Measurements from ENCODE around the gene GCAT.
A peak's percentile ranks its signal among the peaks of the same experiment; 100 is the strongest.

Gene GCAT

DNA sequence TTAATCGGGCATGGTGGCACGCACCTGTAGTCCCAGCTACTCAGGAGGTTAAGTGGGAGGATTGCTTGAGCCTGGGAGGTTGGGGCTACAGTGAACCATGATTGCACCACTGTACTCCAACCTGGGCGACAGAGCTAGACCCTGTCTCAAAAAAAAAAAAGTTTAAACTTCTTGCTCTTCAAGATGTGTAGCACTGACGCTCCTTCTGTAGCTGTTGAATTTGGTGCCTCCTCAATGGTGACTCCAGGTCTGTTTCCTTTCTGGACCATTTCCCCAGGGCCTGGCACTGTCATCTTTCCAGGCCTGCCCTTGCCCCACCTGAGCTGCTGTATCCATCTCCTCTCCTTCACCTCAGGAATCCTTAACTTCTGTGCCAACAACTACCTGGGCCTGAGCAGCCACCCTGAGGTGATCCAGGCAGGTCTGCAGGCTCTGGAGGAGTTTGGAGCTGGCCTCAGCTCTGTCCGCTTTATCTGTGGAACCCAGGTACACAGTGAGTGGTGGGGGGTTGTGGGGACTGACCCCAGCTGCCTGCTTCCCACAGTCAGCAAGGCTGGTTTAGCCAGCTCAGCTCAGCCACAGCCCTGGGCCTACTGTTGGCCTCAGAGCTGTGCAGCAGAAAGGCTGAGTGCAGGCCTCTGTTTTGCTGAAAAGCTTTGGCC lies 2.1 kb downstream of the GCAT start:
- no peak for DNase-seq (ENCODE audit: low spot score)

DNA sequence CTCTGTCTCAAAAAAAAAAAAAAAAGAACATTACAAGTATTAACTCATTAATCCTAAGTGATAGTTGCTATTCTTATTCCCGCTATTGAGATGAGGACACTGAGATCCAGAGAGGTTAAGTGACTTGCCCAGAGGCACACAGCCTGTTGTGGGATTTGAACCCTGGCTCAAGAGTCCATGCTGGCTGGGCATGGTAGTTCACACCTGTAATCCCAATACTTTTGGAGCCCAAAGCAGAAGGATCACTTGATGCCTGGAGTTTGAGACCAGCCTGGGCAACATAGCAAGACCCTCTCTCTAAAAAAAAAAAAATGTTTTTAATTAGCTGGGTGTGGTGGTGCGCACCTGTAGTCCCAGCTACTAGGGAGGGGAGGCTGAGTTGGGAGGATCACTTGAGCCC lies 4.1 kb downstream of the GCAT start:
- DNase-seq (ENCODE audit: low spot score), result no peak

DNA sequence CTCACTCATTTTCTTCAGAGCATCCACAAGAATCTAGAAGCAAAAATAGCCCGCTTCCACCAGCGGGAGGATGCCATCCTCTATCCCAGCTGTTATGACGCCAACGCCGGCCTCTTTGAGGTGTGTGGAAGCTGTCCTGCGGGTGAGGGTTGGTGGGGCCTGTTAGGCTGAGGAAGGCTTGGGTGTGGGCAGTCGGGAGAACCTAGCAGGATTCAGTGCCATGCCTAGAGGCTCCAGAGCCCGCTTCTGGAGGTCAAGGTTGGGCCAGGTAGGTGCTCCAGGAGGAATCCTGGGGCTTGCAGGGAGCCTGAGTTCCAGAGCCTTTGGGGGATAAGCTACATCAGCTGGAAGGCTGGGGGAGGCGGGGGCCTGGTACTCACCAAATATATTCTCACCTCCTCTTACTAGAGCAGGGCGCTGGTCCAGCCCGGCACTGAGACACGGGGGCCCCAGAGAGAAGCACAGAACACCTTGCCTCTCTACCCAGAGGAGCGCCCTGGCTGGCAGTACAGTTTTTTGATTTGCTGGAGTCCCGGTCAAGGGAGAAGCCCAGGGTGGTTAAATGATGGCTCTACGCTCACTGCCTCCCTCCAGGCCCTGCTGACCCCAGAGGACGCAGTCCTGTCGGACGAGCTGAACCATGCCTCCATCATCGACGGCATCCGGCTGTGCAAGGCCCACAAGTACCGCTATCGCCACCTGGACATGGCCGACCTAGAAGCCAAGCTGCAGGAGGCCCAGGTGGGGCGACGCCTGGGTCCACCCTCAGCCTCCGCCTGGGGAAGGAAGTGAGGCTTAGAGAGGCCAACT lies 5.3 kb downstream of the GCAT start:
- DNase-seq (ENCODE audit: low spot score), result no peak

DNA sequence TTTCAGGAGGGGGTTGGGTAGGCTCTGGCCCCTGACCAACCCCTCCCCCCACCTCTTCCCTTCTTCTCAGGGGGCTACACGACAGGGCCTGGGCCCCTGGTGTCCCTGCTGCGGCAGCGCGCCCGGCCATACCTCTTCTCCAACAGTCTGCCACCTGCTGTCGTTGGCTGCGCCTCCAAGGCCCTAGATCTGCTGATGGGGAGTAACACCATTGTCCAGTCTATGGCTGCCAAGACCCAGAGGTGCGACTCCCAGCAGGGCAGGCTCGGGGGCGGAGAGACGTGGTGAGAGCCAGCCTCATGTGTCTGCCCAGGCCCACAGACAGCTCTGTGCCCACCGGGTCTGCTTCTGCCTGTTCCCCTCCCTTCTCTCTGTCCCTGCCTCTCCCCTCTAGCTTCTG lies 7.9 kb downstream of the GCAT start:
- no peak for DNase-seq (ENCODE audit: low spot score)

DNA sequence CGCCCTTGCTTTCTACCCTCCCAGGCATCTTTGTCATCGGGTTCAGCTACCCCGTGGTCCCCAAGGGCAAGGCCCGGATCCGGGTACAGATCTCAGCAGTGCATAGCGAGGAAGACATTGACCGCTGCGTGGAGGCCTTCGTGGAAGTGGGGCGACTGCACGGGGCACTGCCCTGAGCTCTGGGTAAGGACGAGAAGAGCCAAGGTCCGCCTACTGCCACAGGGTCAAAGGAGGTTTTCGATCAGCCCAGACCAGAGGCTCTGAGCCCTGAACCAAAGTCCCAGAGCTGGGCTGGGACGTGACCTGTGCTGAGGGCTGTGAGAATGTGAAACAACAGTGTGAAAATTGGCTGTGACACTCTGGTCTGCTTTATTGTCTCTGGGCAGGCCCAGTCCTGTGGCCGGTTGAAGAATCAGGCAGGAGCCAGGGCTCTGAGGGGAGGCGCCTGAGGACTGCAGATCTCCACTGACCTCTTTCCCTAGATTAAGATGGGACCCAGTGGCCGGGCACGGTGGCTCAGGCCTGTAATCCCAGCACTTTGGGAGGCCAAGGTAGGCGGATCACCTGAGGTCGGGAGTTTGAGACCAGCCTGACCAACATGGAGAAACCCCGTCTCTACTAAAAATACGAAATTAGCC lies 8.9 kb downstream of the GCAT start:
- no peak for DNase-seq (ENCODE audit: low spot score)

DNA sequence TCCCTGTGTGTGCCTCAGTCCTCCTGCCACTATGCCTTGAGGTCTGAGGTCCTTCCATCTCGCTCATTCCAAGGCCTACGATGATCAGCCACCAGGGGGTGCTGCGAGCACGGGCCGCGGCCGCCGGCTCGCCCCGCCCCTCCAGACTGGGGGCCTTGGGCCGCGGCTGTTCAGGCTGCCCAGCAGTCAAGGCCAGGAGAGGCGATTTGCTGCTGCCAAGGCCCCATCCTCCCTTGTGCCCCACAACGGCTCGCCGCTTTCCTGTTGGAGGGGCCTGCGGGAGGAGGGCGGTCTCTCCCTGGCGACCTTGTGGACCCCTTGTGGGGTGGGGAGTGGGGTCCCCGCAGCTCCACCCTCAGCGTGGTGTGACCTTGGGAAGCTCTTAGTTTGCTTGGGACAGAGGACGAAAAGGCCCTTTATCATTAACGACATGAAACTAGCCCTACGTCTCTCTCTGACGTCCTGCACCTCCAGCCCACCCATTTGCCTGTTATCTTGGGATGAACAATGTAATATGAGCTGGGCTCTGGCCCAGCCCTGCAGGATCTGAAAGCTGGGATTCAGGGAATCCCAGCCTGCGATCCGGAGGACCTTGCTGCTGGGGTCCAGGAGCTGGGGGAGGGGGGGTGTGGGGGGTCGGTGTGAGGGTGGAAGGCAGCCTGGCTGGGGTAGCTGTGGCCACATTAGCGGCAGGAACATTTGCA lies 10.1 kb downstream of the GCAT start:
- DNase-seq (ENCODE audit: low spot score), result peak; percentile 81

DNA sequence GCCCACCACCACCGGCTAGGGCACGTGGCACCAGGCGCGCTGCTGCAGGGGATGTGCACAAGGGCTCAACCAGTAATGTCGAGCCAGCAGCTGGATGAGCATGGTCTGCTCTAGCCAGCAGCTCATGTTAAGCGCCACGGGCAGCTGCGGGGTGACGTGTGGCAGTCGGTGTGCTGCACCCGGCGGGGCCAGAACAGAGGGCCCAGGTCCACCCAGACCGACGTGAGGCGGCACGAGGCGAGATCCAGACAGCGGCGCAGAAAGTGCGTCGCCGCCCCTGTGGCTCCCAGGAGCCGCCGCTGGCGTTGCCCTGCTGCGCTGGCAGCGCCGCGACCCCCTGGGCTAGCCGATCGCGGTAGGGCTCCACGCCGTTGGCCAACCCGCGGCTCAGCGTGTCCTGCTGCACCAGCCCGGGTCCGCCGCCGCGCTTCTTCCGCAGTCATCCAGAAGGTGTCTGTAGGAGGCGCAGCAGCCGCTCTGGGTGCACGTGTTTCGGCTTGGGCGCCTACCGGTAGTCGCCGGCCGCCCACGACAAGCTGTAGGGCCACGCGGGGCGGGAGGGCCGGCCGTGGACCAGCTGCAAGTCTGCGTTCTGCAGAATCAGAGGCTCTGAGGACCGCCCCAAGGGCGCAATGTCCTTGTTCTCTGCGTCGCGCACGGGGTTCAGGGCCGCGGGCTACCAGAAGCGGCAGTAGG lies 10.8 kb downstream of the GCAT start:
- DNase-seq (ENCODE audit: low spot score), result no peak

DNA sequence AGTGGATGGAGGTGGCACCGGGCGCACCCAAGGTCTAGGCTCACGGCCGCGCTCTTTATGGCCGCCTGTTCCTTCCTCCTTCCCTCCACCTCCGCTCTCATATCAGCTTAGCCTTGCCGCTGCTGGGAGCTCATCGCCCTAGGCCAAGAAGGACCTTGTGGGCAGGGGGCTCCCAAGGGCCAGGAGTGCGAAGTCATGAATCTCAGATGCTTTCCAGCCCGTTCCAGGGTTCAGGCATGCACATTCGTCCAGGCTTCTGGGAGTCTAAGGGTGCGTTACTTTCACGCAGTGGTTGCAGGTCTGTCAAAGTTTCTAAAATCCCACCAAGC lies 11.3 kb downstream of the GCAT start:
- DNase-seq (ENCODE audit: low spot score), result no peak

DNA sequence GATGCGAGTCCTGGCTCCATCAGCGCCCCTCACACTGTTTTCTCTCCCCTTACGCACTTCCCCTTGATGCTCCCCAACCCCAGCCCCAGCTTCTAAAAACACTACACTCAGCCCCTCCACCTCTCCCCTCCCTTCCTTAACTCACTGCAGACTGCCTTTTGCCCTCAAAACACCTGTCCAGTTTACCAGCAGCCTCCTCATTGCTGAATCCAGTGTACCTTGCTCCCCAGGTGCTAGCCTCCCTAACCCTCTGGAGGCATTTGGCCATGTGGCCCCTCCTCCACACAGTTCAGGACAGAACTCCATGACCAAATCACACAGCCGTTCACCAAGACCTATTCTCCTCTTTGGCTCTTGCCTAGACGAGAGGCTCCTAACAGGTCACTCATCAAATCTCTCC lies 12.6 kb downstream of the GCAT start:
- no peak for DNase-seq (ENCODE audit: low spot score)

DNA sequence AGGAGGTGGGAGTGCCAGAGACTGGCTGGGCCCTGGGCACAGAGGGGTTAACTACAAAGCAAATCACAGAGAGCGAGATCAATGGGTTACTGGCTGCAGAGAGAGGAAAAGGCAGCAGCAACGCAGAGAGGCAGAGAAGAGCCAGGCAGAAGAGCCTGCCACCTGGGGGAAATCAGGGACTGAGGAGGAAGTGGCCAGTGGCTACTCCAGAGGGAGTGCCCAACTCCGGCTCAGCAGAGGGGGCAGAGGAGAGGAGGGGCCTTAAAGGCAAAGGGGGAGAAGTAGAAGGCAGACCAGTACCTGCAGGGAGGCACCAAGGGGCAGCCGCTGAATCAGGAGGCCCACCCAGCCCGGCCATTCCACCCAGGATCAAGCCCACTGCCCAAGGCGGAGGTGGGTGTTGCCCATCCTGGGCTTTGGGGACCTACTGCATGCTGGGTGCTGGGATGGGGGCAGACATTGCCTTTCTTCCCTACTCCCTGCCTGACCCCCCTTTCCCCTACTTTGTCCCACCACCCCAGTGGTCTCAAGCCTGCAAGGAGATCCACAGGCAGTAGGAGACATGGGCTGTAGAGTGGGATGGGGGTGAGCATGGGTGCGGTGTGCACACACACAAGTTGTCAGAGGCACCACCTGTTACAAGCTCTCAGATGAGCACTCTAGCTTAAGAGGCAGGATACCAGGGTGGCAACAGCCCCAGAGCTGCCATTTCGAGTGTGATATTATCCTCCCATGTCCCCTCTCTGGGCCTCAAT lies 14.5 kb downstream of the GCAT start:
- DNase-seq (ENCODE audit: low spot score), result no peak

DNA sequence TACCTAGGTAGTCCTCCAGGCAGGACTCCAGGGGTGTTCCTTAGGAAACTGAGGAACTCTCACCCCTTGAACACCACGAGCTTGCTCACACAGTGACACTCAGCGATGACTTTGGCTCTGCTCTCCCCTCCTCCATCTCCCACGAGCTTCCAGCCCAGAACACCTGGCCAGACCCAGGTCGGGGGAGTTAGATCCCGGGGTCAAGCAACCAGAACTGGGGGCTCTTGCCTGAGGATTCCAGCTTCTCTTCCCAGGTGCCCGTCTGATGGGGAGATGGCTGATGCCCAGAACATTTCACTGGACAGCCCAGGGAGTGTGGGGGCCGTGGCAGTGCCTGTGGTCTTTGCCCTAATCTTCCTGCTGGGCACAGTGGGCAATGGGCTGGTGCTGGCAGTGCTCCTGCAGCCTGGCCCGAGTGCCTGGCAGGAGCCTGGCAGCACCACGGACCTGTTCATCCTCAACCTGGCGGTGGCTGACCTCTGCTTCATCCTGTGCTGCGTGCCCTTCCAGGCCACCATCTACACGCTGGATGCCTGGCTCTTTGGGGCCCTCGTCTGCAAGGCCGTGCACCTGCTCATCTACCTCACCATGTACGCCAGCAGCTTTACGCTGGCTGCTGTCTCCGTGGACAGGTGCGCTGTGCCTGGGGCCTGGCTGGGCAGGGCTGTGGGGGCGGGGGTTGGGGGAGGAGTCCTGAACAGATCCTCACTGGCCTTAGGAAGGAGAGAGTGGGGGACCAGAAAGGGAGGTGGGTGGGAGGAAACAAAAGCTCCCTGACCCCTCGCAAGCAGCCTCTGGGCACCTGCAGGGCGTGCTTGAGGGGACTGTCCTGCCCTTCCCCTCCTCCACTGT lies 15.6 kb downstream of the GCAT start, which contains the start of gene GALR3:
Gene GALR3 (plus strand): TSS at position 249 of the 852 bp plus-strand sequence. CDS start 25 bp downstream, at position 274.
- DNase-seq (ENCODE audit: low spot score), result no peak

DNA sequence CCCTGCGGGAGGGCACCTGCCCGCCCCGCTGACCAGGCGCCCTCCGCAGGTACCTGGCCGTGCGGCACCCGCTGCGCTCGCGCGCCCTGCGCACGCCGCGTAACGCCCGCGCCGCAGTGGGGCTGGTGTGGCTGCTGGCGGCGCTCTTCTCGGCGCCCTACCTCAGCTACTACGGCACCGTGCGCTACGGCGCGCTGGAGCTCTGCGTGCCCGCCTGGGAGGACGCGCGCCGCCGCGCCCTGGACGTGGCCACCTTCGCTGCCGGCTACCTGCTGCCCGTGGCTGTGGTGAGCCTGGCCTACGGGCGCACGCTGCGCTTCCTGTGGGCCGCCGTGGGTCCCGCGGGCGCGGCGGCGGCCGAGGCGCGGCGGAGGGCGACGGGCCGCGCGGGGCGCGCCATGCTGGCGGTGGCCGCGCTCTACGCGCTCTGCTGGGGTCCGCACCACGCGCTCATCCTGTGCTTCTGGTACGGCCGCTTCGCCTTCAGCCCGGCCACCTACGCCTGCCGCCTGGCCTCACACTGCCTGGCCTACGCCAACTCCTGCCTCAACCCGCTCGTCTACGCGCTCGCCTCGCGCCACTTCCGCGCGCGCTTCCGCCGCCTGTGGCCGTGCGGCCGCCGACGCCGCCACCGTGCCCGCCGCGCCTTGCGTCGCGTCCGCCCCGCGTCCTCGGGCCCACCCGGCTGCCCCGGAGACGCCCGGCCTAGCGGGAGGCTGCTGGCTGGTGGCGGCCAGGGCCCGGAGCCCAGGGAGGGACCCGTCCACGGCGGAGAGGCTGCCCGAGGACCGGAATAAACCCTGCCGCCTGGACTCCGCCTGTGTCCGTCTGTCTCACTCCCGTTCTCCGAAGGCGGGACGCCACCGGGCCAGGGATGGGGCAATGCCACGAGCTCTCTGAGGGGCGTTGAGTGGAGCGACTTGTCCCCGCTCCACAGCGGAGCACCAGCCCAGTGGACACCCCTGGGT lies 17.2 kb downstream of the GCAT start:
- DNase-seq (ENCODE audit: low spot score), result no peak

DNA sequence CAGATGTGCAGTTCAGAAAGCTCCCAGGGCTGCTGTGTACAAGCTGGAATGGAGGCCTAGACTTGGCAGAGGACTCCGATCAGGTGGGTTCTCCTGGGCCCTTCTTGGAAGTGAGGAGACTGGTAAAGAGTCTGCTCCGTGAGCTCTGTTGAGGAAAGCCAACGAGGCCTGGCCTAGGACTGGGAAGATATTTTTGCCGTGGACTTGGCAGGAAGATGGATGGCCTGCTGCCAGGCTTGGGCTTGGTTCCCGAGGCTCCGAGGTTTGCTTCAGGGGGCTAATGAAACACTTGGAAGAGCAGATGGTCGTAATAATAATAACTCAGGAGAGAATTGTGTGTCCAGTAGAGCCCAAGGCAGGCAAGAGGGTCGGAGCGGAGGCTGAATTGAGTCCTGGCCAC lies 19.3 kb downstream of the GCAT start:
- DNase-seq (ENCODE audit: low spot score), result no peak

DNA sequence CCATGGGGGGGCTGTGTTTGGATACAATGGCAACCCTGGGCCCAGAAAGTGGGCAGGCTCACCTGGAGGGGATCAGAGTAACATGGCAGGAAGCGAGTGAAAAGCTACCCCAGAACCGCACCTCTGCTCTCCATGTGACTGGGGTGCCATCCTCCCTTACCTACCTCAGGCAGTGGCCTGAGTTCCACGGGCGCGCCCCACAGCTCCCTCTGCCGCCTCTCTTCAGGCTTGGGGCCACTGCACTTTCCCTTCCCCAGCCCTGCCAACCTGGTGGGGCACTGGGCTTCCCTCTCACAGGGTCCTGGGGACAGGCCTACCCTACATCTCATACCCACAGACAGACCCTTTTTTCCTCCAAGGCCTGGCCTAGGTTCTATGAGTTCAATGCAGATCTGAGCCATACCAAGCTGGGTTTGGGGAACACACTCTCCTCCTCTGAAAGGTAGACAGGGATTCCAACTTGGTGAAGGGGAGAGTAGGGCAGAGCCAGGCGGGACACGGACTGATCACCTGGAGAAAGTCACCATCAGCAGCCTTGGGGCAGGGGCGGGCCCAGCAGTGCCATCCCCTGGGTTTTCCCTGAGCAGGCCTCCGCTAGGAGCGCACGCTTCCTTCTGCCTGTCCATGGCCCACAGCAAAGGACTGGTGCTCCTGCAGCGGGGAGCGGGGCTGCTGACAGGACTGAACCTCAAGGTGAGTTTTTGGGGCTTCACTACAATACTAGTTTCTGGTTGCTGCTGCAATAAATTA lies 22.5 kb downstream of the GCAT start:
- no peak for DNase-seq (ENCODE audit: low spot score)

DNA sequence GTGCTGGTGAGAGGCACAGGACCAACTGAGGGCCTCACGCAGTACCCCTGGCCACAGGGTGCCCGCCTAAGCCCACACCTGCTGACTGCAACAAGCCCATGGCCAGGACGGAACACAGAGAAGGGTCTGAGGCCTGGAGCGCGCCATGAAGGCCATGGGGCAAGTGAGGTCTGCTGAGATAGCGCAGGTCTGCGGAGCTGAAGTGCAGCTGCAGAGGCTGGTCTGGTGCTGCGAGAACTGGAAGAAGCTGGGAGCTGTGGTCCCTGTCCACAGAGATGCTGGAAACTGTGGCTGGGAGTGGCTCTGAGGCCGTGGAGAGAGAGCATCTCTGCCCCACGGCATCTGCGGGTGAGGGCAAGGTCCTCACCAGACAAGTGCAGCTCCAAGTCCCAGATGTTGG lies 23.7 kb downstream of the GCAT start:
- DNase-seq (ENCODE audit: low spot score), result no peak

DNA sequence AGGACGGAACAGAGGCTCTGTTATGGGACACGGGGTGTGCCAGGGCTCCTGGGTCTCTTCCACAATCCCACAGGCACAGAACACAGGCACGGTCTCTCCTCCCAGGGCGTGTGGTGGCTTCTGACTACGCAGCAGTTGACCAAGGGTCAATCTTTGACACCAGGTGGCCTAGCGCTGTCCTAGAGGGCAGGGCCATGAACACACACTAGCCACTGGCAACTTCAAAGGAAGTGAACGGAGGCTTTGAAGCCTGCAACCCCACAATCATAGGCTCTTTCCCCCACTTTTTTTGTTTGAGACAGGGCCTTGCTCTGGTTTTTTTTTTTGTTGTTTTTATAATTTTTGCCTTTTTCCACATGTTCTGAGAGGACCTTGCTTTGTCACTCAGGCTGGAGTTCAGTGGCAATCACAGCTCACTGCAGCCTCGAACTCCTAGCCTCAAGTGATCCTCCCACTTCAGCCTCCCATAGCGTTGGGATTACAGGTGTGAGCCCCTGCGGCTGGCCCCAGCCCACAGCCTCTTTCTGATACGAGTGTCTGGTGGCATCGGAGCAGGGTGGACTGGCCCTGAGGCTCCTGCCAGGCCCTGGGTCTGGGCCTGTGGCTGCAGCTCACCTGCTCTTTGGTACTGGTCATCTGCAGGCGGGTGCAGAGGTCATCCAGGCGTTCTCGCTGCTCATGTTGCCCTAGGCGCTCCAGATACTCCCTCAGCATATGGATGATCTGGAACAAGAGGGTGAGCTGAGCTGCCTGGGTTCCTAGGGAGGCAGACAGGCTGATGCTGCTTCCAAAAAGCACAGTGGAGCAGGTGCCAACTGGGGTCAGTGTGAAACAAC lies 24.5 kb downstream of the GCAT start:
- no peak for DNase-seq (ENCODE audit: low spot score)

DNA sequence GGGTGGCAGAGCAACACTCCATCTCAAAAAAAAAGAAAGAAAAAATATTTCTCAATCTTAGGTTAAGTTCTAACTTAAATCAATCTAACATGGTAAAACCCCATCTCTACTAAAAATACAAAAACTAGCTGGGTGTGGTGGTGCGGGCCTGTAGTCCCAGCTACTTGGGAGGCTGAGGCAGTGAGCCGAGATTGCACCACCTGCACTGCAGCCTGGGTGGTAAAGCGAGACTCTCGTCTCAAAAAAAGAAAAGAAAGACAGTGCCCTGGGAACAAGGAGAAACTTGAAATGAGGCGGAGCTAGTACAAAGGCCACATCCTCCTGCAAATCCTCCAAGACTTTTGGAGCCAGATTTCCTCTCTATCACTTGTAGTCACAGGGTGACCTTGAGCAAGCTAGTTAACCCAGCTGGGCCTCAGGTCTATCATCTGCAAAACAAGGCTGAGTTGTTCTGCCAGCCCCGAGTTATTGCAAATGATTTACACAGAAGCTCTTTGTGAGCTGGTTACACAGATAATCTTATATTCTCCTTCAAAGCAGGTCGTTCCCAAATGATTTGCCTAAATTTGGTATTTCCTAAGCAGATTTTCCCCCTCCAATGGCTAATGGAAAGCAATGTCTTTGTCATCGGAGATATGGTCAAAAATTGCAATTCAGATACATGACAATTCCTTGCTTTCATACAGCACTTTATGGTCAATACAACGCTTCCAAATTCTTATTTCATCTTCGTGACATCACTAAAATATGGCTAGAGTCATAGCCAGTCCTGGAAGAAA lies 34.5 kb downstream of the GCAT start:
- DNase-seq (ENCODE audit: low spot score), result no peak

All from NAMALWA (cell line).